Activated effector memory CD4-positive, alpha-beta T cell treated with anti-CD3 and anti-CD28 coated beads, Interleukin-2, amount 50 U/mL, for 16 hours (primary cell): Measurements from ENCODE around the gene ANO6.
A peak's percentile ranks its signal among the peaks of the same experiment; 100 is the strongest.
"Not testable (repeated sequence)": the region's sequence is repeated elsewhere in the genome, so short reads cannot be mapped to it uniquely, and the experiment has no call there.

Experiments used
- DNase-seq: peaks from one replicate; pipeline ENCODE4 v3.0.0-alpha.2; 2020

ANO6 gene

DNA sequence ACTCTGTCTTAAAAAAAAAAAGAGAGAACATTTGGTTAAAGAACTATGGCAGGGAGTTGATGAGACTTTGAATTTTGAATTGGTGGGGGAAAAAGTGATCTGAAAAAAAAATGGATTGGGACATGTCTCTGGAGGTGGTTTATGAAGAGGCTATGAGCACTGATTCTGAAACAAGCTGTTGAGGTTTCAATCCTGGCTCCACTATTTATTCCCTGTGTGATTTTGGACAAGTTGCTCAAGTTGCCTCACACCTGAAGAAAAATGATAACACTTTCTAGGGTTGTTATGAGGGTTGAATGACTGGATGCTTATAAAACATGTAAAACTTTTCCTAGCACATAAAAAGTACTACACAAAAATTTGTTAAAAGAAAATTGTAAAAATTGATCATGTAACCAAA, 1.8 kb upstream of the ANO6 start:
- no peak for DNase-seq

GRCh38 chr12:45214749-45215418, 1.0 kb upstream of the ANO6 start:
- no peak for DNase-seq

- DNase-seq = peak; percentile 85
These were observed 511 bp downstream of the ANO6 start for GRCh38 chr12:45216230-45216982.

DNA sequence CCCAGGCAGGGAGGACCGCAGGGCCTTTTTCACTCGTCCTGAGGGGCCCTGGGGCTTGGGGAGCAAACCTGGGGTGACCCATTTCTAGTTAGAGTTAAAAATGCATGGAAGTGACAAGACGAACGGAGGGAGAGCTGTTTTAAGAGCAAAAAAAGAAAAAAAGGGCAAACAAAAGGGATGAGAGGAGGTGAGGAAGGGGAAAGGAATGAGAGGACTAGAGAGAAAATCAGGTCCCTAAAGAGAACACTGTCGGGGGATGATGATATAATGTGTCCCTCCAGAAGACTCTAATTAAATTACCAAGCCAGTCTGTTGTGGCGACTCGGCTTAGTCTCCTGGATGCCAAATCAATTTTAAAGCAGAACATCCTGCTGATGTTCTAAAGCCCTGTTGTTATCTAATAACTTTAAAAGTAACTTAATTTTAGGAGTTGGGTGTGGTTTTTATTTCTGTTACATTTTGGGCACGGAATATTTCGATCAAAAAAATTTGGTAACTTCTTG, 1.1 kb downstream of the ANO6 start:
- no peak for DNase-seq

- no peak for DNase-seq
These were observed 2.0 kb downstream of the ANO6 start for GRCh38 chr12:45217846-45218245.

DNA sequence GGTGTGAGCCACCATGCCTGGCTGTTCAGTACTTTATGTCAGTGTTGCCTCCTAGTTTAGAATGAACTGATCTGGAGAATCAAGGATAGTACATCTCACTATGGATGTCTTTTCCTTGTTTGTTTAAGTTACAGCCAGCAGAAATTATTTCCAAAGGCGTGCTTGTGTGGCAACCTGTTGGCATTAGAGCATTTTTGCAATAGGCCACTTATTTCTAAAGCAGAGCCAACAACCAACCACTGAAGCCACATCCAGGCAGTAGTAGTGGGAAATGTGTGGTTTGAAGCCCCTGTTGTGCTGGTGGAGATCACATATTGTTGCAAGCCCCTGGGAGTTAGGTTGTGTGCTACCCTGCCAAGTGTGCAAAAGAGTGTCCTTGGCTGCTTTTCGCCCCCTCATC, 3.7 kb downstream of the ANO6 start:
- DNase-seq = no peak

- DNase-seq = no peak
These were observed 4.6 kb downstream of the ANO6 start for GRCh38 chr12:45220363-45220931.

GRCh38 chr12:45220969-45221368, 5.1 kb downstream of the ANO6 start:
- no peak for DNase-seq

GRCh38 chr12:45223868-45224267, 8.0 kb downstream of the ANO6 start:
- no peak for DNase-seq

GRCh38 chr12:45224311-45224710, 8.4 kb downstream of the ANO6 start:
- no peak for DNase-seq

DNA sequence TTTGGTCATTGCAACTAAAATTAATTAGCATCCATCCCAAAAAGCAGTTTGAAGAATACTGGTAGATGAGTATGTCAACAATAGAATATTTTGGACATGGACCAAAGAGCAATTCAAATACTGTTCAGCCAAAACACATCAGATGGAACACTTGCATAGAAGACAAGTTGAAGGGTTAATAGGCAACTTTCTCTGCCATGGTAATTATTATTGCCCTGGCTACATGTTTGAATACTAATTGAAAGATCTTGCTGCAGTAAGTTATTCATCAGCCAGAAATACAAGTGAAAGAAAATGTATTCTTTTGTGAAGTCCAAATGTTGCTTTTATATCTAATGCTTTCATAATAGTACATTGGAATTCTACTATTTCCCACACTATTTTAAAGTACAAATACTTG, 10.1 kb downstream of the ANO6 start:
- DNase-seq = no peak

- no peak for DNase-seq
These were observed 11.6 kb downstream of the ANO6 start for GRCh38 chr12:45227316-45228067.

- no peak for DNase-seq
These were observed 15.7 kb downstream of the ANO6 start for GRCh38 chr12:45231515-45232145.

DNA sequence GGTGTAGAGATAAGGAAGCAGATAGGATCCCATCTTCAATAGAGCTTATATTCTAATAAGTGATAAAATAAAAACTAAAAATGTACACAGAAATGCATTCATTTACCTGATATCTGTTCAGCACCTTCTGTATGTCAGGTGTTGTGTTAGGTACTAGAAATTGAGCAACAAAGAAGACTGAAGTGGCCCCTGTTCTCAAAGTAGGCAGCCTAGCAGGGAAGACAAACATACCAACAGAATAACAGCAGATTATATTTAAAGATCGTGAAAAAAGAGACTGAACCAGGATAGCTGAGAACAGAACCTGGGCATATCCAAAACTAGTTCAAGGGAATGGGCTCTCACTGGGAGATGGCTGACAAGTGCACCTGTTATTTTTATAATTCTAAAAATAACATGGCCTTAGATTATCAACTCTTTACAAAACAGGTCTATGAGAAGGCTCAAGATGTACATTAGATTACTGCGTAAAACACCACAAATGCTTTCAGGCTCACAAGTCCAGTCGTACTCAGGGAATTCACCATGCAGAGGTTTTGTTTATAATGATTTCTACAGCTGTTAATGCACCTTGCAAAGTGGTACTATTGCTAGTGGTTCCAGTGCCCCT, 16.4 kb downstream of the ANO6 start:
- DNase-seq = no peak

DNA sequence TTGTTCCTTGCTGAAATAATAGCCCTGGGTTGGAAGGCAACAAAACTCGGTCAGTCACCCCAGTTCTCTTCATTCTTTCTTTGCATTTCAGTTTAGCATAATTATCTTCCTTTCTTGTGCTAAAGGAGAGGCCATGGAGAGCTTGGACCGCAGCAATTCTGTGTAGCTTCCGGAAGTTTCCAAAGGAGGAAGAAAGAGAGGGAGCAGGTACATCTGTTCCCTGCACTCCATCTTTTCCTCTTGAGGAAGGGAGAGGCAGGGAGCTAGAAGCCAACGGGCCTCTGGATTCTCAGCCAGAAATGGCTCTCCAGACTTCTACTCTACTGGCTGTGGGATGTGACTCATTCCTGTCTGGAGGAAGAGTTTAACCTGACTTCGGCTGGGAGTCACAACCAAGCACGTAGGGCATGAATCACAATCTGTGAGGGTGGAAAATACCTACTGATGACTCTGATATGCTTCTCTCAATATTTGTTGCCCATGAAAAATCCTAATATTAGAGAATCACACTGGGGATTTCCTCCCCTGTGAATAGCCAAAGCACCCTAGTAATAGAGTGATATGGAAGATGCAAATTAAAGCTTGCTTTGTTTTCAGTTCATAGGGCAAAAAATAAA, 17.0 kb downstream of the ANO6 start:
- DNase-seq = peak; percentile 74

DNA sequence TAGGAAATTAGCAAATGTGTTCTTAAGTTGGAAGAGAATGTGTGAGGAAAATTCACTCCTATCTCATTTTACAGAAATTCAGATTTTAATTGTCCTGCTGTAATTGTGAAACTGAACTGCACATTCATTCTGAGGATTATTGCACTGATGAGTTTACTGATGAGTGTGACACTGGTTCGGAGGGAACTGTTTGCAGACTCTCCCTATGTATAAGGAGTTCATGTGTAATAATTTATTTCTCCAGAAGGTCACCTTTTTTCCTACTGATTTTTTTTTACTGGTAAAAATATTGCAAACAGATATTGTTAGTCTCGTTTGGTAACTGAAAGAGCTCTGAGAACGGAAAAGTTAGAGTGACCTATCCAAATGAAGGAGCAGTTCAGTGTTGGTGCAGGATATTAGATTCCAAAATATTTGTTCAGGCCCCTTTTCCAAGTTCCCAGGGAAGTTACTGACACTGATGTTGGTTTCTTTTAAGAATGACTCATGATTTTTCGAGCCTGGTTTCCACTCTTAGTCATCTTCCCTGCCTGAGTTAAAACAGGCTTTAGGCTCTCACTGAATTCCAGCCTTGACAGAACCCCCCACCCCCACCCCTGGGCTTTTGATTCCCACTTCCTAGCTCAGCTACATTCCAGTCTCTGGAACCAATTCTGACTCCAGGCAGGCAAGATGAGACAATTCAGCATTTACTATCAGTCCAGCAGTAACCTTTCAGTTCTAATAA, 18.4 kb downstream of the ANO6 start:
- no peak for DNase-seq

GRCh38 chr12:45235087-45236025, 19.5 kb downstream of the ANO6 start:
- no peak for DNase-seq

DNA sequence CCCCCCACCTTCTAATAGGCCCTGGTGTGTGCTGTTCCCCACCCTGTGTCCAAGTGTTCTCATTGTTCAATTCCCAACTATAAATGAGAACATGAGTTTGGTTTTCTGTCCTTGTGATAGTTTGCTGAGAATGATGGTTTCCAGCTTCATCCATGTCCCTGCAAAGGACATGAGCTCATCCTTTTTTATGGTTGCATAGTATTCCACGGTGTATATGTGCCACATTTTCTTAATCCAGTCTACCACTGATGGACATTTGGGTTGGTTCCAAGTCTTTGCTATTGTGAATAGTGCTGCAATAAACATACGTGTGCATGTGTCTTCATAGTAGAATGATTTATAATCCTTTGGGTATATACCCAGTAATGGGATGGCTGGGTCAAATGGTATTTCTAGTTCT, 20.5 kb downstream of the ANO6 start:
- not testable (repeated sequence) for DNase-seq

DNA sequence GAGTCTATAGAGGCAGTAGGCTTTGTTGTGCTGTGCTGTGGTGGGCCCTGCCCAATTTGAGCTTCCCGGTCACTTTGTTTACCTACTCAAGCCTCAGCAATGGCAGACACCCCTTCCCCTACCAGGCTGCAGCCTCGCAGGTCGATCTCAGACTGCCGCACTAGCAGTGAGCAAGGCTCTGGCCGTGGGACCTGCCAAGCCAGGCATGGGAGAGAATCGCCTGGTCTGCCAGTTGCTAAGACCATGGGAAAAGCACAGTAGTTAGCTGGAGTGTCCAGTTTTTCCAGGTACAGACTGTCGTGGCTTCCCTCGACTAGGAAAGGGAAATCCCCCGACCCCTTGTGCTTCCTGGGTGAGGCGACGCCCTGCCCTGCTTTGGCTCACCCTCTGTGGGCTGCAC, 26.3 kb downstream of the ANO6 start:
- DNase-seq = no peak

DNA sequence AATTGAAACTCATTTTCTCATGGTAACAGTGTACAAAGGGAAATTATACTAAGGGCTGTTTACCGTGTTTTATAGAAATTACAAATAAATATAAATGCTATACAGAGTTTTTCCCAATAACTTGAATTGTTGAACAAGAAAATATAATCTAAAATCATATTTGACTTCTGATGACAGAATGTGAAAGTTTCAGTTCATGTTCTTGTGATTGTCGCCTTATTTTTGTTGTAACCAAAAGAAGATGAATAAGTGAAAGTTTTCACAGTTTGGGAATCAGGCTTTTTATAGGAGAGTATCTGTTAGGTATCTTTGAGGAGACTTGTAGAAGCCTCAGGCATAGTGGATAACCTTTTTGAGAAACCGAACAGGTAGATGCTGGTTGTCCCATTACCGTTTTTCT, 28.1 kb downstream of the ANO6 start:
- no peak for DNase-seq
